GM12865 (cell line): ENCODE data around the gene ANO4.
A peak's percentile ranks its signal among the peaks of the same experiment; 100 is the strongest.
"Not testable (repeated sequence)": the region's sequence is repeated elsewhere in the genome, so short reads cannot be mapped to it uniquely, and the experiment has no call there.

ENCODE experiments used
- DNase-seq: peaks from one replicate; pipeline ENCODE4 v3.0.0; 2010; ENCODE audit warnings: low read depth
- H3K4me3 ChIP-seq: 2 replicates; pipeline ENCODE4 v1.5.1; 2011; ENCODE audit warnings: mild to moderate bottlenecking, low read depth, low read length, control low read depth
- TF ChIP-seq, protein P1 (sequence below): IDR thresholded peaks from 2 replicates; pipeline ENCODE4 v1.5.1; 2011; ENCODE audit warnings: low read length, control low read depth, low read depth, inconsistent platforms; ENCODE audit not compliant: insufficient read depth; ENCODE audit errors: missing control alignments

Gene ANO4

DNA sequence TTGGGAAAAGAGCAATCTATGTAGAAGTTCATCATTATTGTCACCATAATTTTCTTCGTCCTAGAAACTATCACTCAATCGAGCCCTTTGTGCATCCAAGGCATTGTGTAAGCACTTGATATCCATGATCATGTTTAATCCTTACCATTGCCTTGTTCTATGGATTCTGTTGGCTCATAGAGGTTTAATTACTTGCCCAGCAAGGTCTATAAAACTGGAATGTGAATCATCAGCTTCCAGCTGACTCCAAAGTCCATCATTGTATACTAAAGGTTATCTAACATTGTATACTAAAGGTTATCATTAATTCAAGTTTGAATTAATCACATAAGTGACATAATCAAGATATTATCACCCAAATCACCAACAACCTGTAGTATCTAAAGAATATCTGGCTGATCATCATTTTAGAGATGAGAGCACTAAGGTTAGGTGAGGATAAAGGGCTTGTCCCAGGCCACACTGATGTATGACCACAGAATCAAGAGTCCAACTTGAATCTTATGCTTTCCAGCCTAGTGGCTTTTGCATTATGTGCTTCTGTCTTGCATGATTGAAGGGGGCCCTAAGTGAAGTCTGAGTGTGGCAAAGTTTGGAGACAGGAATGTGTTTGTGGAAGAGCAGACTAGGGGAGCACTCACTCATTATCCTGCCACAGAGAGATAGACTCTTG is 188.1 kb downstream of the ANO4 start:
- TF ChIP-seq, protein P1, sequence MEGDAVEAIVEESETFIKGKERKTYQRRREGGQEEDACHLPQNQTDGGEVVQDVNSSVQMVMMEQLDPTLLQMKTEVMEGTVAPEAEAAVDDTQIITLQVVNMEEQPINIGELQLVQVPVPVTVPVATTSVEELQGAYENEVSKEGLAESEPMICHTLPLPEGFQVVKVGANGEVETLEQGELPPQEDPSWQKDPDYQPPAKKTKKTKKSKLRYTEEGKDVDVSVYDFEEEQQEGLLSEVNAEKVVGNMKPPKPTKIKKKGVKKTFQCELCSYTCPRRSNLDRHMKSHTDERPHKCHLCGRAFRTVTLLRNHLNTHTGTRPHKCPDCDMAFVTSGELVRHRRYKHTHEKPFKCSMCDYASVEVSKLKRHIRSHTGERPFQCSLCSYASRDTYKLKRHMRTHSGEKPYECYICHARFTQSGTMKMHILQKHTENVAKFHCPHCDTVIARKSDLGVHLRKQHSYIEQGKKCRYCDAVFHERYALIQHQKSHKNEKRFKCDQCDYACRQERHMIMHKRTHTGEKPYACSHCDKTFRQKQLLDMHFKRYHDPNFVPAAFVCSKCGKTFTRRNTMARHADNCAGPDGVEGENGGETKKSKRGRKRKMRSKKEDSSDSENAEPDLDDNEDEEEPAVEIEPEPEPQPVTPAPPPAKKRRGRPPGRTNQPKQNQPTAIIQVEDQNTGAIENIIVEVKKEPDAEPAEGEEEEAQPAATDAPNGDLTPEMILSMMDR, result no peak
- DNase-seq, result no peak
- H3K4me3 ChIP-seq, result no peak overlapping the region

DNA sequence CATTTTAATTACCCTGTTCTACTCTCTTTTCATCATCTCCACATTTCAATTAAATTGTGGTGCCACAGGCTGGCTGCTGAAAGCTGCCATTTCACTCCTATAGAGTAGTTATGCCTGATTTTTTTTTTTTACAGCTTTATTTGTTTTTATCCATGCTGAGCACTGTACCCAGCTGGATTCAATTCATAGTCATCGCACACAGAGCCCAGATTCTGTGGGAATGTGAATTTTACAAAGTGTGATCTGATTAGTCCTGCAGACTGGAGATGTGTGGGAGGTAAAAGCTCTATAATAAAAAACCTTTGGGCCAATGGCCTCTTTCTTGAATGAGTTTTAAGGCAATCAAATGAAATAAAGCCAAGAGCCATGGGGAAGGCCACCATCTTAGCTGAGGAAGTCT is 190.2 kb downstream of the ANO4 start:
- TF ChIP-seq, protein P1, result no peak
- H3K4me3 ChIP-seq, result no peak overlapping the region
- DNase-seq, result no peak

GRCh38 chr12:100986595-100987547 is 192.3 kb downstream of the ANO4 start:
- TF ChIP-seq, protein P1, result no peak
- no peak for DNase-seq
- H3K4me3 ChIP-seq, result no peak overlapping the region

- TF ChIP-seq, protein P1, result peak; percentile 55
- H3K4me3 ChIP-seq, result no peak overlapping the region
- peak; percentile 91 for DNase-seq
These were observed 193.3 kb downstream of the ANO4 start for GRCh38 chr12:100987552-100988521.

- not testable (repeated sequence) for DNase-seq, H3K4me3 ChIP-seq
These were observed 194.9 kb downstream of the ANO4 start for GRCh38 chr12:100989509-100989908.

- no peak overlapping the region for H3K4me3 ChIP-seq
- TF ChIP-seq, protein P1, result no peak
- no peak for DNase-seq
These were observed 196.5 kb downstream of the ANO4 start for GRCh38 chr12:100991102-100991501.

- H3K4me3 ChIP-seq, result no peak overlapping the region
- DNase-seq, result no peak
- TF ChIP-seq, protein P1, result no peak
These were observed 197.6 kb downstream of the ANO4 start for GRCh38 chr12:100992194-100992593.
